ENCODE results near the gene ANTXR2.

ANTXR2 gene

DNA sequence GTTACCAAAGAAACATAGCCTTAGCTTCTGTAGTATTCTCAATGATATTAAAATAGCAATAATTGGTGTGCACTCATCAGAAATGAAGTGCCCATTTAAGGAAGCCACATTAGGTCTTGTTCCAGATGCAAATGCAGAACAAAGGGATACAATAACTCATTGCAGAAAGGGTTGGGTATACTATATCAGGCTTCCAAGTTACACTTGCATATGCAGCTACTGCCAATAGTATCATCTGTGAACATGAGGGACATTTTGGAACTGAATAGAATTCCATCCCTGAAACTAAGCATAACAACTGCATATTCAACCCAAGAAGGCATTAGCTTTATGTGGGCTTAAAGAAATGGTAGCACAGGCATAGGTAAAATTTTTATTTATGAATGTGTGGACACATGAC is 167.8 kb downstream of the ANTXR2 start:
- Histone ChIP-seq H3K9ac (ENCODE audit: low read length) (no peak overlapping the region), H3F3A (ENCODE audit: insufficient read depth, low read length) (no peaks in the 10 kb centered on the region), H3K4me2 (ENCODE audit: low read length) (no peak overlapping the region), H3K4me3 (ENCODE audit: low read depth, low read length, poor library complexity, severe bottlenecking) (no peak overlapping the region), H3K36me3 (ENCODE audit: insufficient read depth, low read length) (no peaks in the 10 kb centered on the region), H3K4me1 (ENCODE audit: insufficient read depth, low read length, severe bottlenecking) (no peaks in the 10 kb centered on the region), H3K79me2 (ENCODE audit: insufficient read depth, low read length) (no peaks in the 10 kb centered on the region), H3K27ac (ENCODE audit: low read depth, low read length, poor library complexity, severe bottlenecking) (no peak overlapping the region), H3K9me2 (ENCODE audit: low read depth, low read length) (no peaks in the 10 kb centered on the region), H2AFZ (ENCODE audit: low read length) (no peak overlapping the region), H4K20me1 (ENCODE audit: insufficient read depth, low read length) (no peaks in the 10 kb centered on the region), H3K27me3 (ENCODE audit: insufficient read depth, low read length) (no peaks in the 10 kb centered on the region), H3K9me3 (ENCODE audit: low read length) (no peaks in the 10 kb centered on the region)
- TF ChIP-seq, protein P1, sequence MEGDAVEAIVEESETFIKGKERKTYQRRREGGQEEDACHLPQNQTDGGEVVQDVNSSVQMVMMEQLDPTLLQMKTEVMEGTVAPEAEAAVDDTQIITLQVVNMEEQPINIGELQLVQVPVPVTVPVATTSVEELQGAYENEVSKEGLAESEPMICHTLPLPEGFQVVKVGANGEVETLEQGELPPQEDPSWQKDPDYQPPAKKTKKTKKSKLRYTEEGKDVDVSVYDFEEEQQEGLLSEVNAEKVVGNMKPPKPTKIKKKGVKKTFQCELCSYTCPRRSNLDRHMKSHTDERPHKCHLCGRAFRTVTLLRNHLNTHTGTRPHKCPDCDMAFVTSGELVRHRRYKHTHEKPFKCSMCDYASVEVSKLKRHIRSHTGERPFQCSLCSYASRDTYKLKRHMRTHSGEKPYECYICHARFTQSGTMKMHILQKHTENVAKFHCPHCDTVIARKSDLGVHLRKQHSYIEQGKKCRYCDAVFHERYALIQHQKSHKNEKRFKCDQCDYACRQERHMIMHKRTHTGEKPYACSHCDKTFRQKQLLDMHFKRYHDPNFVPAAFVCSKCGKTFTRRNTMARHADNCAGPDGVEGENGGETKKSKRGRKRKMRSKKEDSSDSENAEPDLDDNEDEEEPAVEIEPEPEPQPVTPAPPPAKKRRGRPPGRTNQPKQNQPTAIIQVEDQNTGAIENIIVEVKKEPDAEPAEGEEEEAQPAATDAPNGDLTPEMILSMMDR (IDR thresholded peaks at IDR 0.05; ENCODE audit: low read length), result no peak
- TF ChIP-seq EZH2 (IDR thresholded peaks at IDR 0.05; ENCODE audit: borderline replicate concordance, low read length), result no peak

DNA sequence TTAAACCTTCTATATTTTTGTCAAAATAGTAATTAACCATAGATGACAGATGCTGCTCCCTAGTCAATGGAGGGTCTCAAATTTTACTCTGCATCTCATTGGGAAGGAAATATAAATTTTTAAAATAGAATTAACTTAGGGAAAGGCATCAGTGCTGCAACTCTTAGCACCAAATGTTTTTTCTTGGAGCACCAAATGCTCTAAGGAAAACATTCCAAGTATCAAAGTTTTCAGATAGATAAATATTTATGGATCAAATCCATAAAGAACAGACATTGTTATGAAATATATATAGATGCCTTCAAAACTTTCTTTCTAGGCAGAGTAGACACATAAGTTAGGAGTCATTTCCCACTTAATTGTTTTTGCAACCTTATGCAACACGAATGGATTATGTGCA is 168.7 kb downstream of the ANTXR2 start:
- Histone ChIP-seq H3K4me2 (ENCODE audit: low read length) (no peak overlapping the region), H3K27me3 (ENCODE audit: insufficient read depth, low read length) (no peaks in the 10 kb centered on the region), H2AFZ (ENCODE audit: low read length) (no peak overlapping the region), H3K9ac (ENCODE audit: low read length) (no peak overlapping the region), H3K79me2 (ENCODE audit: insufficient read depth, low read length) (no peaks in the 10 kb centered on the region), H3K4me1 (ENCODE audit: insufficient read depth, low read length, severe bottlenecking) (no peaks in the 10 kb centered on the region), H4K20me1 (ENCODE audit: insufficient read depth, low read length) (no peaks in the 10 kb centered on the region), H3F3A (ENCODE audit: insufficient read depth, low read length) (no peaks in the 10 kb centered on the region), H3K9me3 (ENCODE audit: low read length) (no peaks in the 10 kb centered on the region), H3K36me3 (ENCODE audit: insufficient read depth, low read length) (no peaks in the 10 kb centered on the region), H3K9me2 (ENCODE audit: low read depth, low read length) (no peaks in the 10 kb centered on the region), H3K27ac (ENCODE audit: low read depth, low read length, poor library complexity, severe bottlenecking) (no peak overlapping the region), H3K4me3 (ENCODE audit: low read depth, low read length, poor library complexity, severe bottlenecking) (no peak overlapping the region)
- no peak for TF ChIP-seq EZH2 (IDR thresholded peaks at IDR 0.05; ENCODE audit: borderline replicate concordance, low read length)
- TF ChIP-seq, protein P1 (IDR thresholded peaks at IDR 0.05; ENCODE audit: low read length), result no peak

DNA sequence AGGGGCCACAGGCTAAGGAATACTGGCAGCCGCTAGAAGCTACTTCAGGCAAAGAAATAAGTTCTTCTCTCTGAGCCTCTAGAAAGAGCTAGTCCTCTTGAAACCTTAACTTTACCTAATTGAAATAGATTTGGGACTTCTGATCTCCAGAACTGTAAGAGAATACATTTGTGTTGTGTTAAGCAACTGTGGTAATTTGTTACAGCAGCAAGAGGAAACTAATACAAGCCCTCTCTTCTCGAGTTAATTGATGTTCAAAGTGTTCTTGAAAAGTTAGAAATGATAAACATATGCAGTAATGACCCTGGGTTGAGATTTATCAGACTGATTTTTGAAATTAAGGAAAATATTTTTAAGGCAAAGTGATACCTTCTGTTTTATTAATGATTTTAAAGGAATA is 172.8 kb downstream of the ANTXR2 start:
- Histone ChIP-seq H3K9ac (ENCODE audit: low read length) (no peak overlapping the region), H3K9me3 (ENCODE audit: low read length) (no peaks in the 10 kb centered on the region), H3K36me3 (ENCODE audit: insufficient read depth, low read length) (no peaks in the 10 kb centered on the region), H3K9me2 (ENCODE audit: low read depth, low read length) (no peaks in the 10 kb centered on the region), H3K4me2 (ENCODE audit: low read length) (no peak overlapping the region), H2AFZ (ENCODE audit: low read length) (no peak overlapping the region), H3K27ac (ENCODE audit: low read depth, low read length, poor library complexity, severe bottlenecking) (no peak overlapping the region), H3F3A (ENCODE audit: insufficient read depth, low read length) (no peaks in the 10 kb centered on the region), H4K20me1 (ENCODE audit: insufficient read depth, low read length) (no peaks in the 10 kb centered on the region), H3K79me2 (ENCODE audit: insufficient read depth, low read length) (no peaks in the 10 kb centered on the region), H3K4me1 (ENCODE audit: insufficient read depth, low read length, severe bottlenecking) (no peaks in the 10 kb centered on the region), H3K4me3 (ENCODE audit: low read depth, low read length, poor library complexity, severe bottlenecking) (no peak overlapping the region), H3K27me3 (ENCODE audit: insufficient read depth, low read length) (no peaks in the 10 kb centered on the region)
- TF ChIP-seq, protein P1 (IDR thresholded peaks at IDR 0.05; ENCODE audit: low read length), result no peak
- no peak for TF ChIP-seq EZH2 (IDR thresholded peaks at IDR 0.05; ENCODE audit: borderline replicate concordance, low read length)
